H1 (cell line): ENCODE data around the gene FKBP10. TPM values are rescaled to one million over a fixed set of nuclear protein-coding genes. Genes with fewer than 3 reads are reported as not detected.

ENCODE experiments used
- CHD1 ChIP-seq: IDR thresholded peaks from 2 replicates; pipeline ENCODE4 v1.6.1; 2012; ENCODE audit warnings: low read depth, low read length, improper control_type of control experiment
- polyA plus RNA-seq, 7 experiments: library from polyadenylated mRNA; depleted of rRNA in 3 of 7; stranded (reverse) in 5 of 7; unstranded in 2 of 7; fragments of >200 nt in 5 of 7; fragments of 200-250 nt in 2 of 7; gene quantifications; 1 replicate in 5 of 7; 2 replicates in 1 of 7; 4 replicates in 1 of 7; pipeline versions ENCODE4 v1.2.1 to v1.2.3, GENCODE V29; 2011 to 2013; ENCODE audit warnings: missing spikeins in 2 of 7, mixed read lengths in 2 of 7
- total RNA-seq: library from RNA; stranded (reverse); fragmentation: NEBNext Ultra II Directional; extraction: Animal tissue kit (Norgen Biotek cat#: 25700); gene quantifications from 2 replicates; pipeline ENCODE4 v1.2.1, GENCODE V29; 2021

FKBP10 gene
- total and polyA plus RNA-seq, 2 of the 8 experiments (the other 6 are each of a cell fraction or from before 2014, with no cell fraction given), result 173 to 283 TPM

GRCh38 chr17:41844971-41845370 is 32.2 kb downstream of the FKBP10 start (continued):
- no peak for TF ChIP-seq CHD1
